Measurements from ENCODE around the gene NBPF10.
"Not testable (repeated sequence)": the region's sequence is repeated elsewhere in the genome, so short reads cannot be mapped to it uniquely, and the experiment has no call there.

NBPF10 gene

DNA sequence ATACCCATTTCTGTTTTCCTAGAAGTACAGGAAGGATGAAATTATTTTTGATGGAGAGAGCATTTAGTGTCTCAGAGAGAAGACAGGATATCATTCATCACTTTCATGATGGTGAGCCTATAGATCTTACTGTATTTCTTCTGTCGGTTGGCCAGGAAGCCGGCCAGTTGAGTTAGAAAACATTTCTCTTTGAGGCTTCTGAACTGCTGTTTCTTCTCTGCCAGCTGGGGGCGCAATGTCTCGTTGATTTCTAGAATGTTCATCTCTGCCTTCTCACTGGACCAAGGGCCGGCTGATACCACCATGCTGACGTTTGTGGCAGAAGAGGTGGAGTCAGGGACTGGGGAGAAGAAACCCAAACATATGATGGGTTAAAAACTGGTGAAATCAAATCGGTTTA lies at the start of gene NBPF10:
NBPF10 (minus strand) TSS at position 340 of the 400 bp plus-strand sequence; CDS start at position 305, 35 bp downstream.
- not testable (repeated sequence) for DNase-seq

- not testable (repeated sequence) for DNase-seq
Observed at GRCh38 chr1:146174531-146174930, 29.9 kb upstream of the NBPF10 start.

- not testable (repeated sequence) for DNase-seq
Observed at GRCh38 chr1:146167740-146168139, 23.1 kb upstream of the NBPF10 start.

GRCh38 chr1:146167273-146167672 lies 22.7 kb upstream of the NBPF10 start:
- DNase-seq = not testable (repeated sequence)

All from stimulated activated CD8-positive, alpha-beta memory T cell treated with anti-CD3 and anti-CD28 coated beads, Interleukin-4, amount 100 ng/mL, for 48 hours (primary cell).